LHCN-M2 (cell line): ENCODE measurements around the gene MYH14. TPM values are rescaled to one million over a fixed set of nuclear protein-coding genes. Genes with fewer than 3 reads are reported as not detected.

Experiments
- DNase-seq: peaks from one replicate; pipeline ENCODE4 v3.0.0-alpha.2; 2012; ENCODE audit warnings: low read depth
- polyA plus RNA-seq: library from polyadenylated mRNA; unstranded; fragments of >200 nt; gene quantifications from one replicate; pipeline ENCODE4 v1.2.1, GENCODE V29; 2012; ENCODE audit warnings: missing spikeins
- total RNA-seq: library from RNA; depleted of rRNA; stranded (reverse); fragments of >200 nt; gene quantifications from 2 replicates; pipeline ENCODE4 v1.2.3, GENCODE V29; 2014; rRNA removed

MYH14 gene
- total RNA-seq = not detected in 2 replicates
- polyA plus RNA-seq = not detected

DNA sequence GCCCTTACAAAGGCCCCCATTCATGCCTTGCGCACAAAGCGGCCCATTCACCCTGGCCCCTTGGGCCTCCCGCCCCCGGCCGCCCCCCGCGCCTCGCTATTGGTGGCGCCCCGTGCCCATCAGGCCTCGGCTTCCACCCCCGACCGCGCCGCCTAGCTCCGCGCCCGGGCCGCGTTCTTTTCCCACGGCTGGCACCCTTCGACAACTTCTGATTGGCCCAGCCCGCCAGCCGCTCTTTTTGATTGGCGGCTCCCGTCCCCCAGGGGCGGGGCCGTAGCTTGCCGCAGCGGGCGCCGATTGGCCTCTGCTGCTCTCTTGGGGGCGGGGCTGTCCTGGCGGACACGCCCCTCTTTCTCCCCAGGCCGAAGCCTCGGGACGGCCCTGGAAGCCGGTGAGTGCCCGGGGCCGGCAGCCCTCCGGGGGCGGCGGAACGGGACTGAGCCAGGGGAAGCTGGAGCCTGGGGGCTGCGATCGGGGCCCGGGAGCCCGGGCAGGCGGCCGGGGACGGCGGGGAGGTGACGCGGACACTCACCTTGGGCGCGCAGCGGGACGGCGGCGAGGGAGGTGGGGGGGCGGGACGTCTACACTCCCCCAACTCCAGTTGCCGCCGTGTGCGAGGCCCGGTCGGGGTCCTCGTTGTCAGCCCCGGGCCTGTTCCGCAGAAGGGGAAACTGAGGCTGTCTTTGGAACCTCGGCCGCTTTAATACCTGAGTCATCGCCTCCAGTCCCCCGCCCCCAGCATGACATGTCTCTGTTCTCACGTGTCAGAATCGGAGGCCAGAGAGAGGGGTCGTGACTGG lies at the start of gene MYH14:
Gene MYH14 (plus strand): TSS at position 342 of the 800 bp plus-strand sequence. CDS start 6,744 bp downstream, outside the sequence.
- DNase-seq = peak; percentile 2

DNA sequence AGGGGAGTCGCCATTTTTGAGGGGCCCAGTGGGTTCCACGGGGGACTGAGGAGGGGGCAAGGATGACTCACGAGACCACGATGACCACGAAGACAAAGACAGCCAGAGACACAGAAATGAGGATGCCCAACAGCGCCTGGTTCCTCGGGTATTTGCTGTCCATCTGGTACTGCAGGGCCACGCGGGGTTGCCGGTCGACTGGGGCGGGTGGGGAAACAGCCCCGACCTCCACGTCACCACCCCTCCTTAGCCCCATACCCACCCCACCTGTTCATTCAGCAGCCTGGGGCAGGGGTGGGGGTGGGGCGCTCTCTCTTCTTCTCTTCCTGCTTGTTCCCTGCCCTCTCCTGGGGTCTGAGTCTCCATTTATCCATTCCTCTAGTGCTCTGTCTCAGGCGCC lies 48.9 kb upstream of the MYH14 start:
- DNase-seq = no peak

DNA sequence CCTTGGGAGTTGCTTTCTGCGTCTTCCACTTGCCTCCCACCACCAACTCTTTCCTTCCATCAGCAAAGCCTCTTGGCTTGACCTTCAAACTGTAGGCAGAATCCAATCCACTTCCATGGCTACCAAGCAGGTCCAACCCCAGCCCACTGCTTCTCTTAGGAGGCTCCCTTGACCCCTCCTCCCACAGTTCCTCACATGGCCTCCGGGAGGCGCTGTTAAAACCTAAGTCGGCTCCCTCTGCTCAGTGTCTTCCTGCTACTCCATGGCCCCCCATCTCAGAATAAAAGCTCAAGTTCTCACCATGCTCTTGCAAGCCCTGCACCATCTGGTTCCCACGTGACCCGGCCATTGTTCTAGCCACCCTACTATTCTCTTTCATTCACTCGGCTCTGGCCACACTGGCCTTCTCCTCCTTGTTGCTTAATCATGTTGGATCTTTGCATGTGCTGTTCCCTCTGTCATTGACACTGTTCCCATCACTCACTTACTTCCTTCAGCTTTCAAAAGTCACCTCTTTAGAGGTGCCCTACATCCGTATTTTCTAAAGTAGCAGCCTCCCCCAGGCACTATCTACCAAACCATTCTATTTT lies 47.8 kb upstream of the MYH14 start:
- no peak for DNase-seq

- no peak for DNase-seq
Measured at GRCh38 chr19:50158577-50158976, 44.8 kb upstream of the MYH14 start.

- DNase-seq = no peak
Measured at GRCh38 chr19:50159078-50159477, 44.3 kb upstream of the MYH14 start.

DNA sequence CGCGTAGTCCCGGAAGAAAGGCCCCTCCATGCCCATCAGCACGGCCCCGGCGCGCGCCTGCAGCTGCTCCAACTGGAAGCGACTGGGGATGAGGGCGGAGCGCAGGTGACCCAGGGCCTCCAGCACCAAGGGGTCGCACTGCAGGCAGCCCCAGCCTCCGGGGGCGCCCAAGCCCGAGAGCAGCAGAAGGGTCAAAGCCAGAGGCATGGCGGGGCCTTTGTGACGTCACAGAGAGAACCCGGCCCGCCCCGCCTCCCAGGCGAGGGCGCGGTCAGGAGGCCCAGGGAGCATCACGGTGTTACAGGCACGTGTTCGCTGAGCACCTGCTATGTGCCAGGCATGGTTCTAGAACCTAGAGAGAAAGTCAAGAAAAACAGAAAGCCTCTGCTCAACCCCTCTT lies 40.4 kb upstream of the MYH14 start, which contains the start of gene IZUMO2:
Gene IZUMO2 (minus strand): TSS at position 294 of the 400 bp plus-strand sequence. CDS start 87 bp downstream, at position 207.
- no peak for DNase-seq

- DNase-seq = no peak
Measured at GRCh38 chr19:50167314-50167721, 36.1 kb upstream of the MYH14 start.

DNA sequence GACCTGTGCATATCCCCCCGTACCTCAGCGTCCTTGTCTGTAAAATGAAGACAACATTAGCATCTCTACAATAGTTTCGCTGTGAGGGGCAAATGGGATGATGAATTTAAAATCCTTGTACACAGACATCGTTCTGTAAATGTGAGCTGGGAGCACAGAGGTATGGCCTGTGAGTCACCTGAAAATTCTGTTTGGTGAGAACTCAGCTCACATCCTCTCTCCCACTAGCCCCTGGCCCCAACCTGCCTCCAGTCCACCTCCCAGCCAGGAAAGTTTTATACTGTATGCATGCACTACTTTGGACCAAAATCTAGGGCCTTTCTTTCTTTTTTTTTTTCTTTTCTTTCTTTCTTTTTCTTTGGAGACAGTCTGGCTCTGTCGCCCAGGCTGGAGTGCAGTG lies 31.7 kb upstream of the MYH14 start:
- DNase-seq = no peak

GRCh38 chr19:50172726-50173125 lies 30.7 kb upstream of the MYH14 start:
- DNase-seq = no peak

DNA sequence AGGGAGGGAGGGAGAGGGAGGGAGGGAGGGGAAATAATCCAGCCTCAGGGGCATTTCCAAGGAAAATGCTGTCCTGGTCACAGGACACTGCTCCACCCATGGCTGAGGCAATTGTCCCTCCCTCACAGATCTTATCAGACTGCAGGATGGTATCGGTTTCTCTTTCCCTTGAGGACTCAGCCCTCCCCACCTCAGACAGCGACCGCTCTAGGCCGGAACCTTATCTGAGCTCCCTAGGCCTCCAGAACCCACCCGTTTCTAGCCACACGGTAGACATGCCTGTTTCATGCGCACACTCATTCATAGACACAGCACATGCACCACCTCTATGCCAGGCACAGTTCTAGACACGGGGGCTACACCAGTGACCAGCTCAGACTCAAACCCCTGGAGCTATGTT lies 30.3 kb upstream of the MYH14 start:
- DNase-seq = no peak

DNA sequence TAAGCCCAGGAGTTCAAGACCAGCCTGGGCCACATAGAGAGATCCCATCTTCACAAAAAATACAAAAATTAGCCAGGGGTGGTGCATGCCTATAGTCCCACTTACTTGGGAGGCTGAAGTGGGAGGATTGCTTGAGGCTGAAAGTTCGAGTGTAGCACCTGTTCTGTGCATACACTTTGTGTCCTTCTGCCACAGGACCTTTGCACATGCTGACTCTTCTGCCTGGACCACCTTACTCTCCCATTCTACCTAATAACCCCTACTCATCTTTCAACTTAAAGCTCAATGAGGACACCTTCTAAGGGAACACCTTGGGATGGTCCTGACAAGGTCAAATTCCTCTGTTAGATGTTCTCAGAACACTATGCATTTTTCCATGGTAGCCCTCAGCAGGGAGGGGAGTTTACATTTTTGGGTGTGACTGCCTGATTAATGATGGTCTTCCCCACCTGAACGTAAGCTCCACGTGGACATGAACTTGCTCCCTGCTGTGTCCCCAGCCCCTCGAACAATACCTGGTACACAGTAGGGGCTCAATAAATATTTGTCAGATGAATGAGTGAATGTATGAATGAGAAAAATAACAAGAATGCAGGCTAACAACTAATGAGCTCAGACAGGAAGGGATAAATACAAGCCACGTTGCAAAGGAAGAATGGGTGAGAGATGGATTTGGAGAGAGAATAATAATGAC lies 29.2 kb upstream of the MYH14 start:
- no peak for DNase-seq

- DNase-seq = no peak
Measured at GRCh38 chr19:50175924-50176323, 27.5 kb upstream of the MYH14 start.

DNA sequence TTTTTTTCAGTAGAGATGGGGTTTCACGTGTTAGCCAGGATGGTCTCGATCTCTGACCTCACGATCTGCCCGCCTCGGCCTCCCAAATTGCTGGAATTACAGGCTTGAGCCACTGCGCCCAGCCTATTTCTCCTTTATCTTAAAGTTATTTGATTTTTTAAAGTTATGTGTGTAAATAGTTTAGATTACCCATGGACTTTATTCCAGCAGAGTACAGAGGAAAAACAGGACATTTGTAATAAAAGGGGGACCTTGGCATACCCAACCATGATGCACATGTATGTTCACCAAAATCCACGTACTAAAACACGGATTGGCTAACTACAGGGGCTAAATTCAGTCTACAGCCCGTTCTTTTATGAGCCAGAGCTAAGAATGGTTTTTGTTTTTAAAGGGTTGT lies 26.6 kb upstream of the MYH14 start:
- DNase-seq = no peak

DNA sequence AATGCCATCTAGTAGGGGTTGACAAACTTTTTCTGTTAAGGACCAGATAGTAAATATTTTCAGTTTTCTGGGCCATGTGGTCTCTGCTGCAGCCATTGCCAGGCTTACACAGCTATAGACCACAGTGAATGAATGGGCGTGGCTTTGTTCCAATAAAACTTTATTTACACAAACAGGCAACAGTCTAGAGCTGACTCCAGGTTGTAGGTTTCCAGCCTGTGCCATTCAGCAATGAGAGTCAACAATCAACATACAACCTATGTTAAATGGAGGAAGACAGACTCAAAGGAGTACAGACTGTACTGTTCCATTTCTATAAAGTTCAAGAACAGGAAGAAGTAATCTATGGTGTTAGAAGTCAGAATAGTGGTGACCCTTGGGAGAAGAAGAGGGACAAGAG lies 25.1 kb upstream of the MYH14 start:
- DNase-seq = no peak

- peak; percentile 13 for DNase-seq
Measured at GRCh38 chr19:50178859-50179537, 24.4 kb upstream of the MYH14 start.

GRCh38 chr19:50181121-50181520 lies 22.3 kb upstream of the MYH14 start:
- DNase-seq = no peak

DNA sequence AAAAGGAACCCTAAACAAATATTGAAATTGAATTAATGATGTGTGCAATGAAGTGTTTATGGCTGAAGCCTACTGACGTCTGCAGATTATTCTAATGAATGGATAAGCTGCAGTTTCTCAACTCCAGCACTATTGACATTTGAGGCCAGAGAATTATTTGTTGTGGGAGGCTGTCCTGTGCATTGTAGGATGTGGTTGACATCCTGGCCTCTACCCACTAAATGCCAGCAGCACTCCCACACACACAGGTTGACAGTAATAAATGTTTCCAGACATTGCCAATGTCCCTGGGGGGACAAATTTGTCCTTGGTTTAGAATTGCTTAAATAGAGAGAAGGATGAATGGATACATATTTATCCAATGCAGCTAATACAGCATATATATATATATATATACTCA lies 19.2 kb upstream of the MYH14 start:
- DNase-seq = no peak

GRCh38 chr19:50187937-50188336 lies 15.5 kb upstream of the MYH14 start:
- DNase-seq = no peak

DNA sequence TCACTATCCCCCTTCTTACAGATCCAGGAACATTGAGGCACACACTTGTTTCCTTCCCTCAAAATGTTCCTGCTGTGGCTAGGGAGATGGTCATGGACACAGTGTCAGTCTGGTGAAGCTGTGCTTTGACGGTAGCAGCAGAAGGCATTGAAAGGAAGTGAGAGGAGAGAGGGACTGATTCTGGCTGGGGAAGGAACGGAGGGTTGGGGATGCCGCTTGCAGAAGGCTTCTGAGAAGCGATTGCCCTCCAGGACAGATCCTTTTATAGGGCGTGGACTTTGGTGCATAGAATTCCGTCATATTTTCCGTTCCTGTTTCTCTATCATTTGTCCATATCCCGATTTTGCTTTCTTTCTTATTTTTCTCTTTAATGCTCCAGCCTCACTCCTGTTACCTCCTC lies 14.1 kb upstream of the MYH14 start:
- no peak for DNase-seq

GRCh38 chr19:50190439-50190891 lies 13.0 kb upstream of the MYH14 start:
- no peak for DNase-seq

GRCh38 chr19:50191216-50191615 lies 12.2 kb upstream of the MYH14 start:
- DNase-seq = no peak
